HEK293T (cell line): ENCODE measurements around the gene ECM2.

Experiments
- ARNT ChIP-seq: fragments of 450-650 bp; IDR thresholded peaks from 2 replicates; pipeline ENCODE4 v1.6.1; 2017; ENCODE audit warnings: mild to moderate bottlenecking
- BHLHE40 ChIP-seq: fragments of 450-650 bp; IDR thresholded peaks from 2 replicates; pipeline ENCODE4 v1.6.1; 2016; ENCODE audit warnings: mild to moderate bottlenecking, moderate library complexity, borderline replicate concordance
- ELF4 ChIP-seq: fragments of 450-650 bp; IDR thresholded peaks from 2 replicates; pipeline ENCODE4 v1.6.1; 2017; ENCODE audit warnings: antibody characterized with exemption
- FOXA1 ChIP-seq: fragments of 450-650 bp; IDR thresholded peaks from 2 replicates; pipeline ENCODE4 v1.6.1; 2016; ENCODE audit warnings: mild to moderate bottlenecking
- FOXM1 ChIP-seq: fragments of 450-650 bp; IDR thresholded peaks from 2 replicates; pipeline ENCODE4 v1.6.1; 2017; ENCODE audit warnings: mild to moderate bottlenecking, borderline replicate concordance
- HDGF ChIP-seq: fragments of 450-650 bp; IDR thresholded peaks from 2 replicates; pipeline ENCODE4 v1.6.1; 2017; ENCODE audit warnings: antibody characterized with exemption, borderline replicate concordance
- L3MBTL2 ChIP-seq: fragments of 450-650 bp; conservative IDR thresholded peaks from 2 replicates; pipeline ENCODE4 v1.6.1; 2016; ENCODE audit warnings: mild to moderate bottlenecking
- LEF1 ChIP-seq: fragments of 450-650 bp; IDR thresholded peaks from 2 replicates; pipeline ENCODE4 v1.6.1; 2017; ENCODE audit warnings: mild to moderate bottlenecking, borderline replicate concordance
- SP1 ChIP-seq: fragments of 450-650 bp; IDR thresholded peaks from 2 replicates; pipeline ENCODE4 v1.6.1; 2017
- SUZ12 ChIP-seq: fragments of 450-650 bp; IDR thresholded peaks from 2 replicates; pipeline ENCODE4 v1.6.1; 2016; ENCODE audit warnings: mild to moderate bottlenecking
- TARDBP ChIP-seq: fragments of 450-650 bp; IDR thresholded peaks from 2 replicates; pipeline ENCODE4 v1.6.1; 2016

- no peak for TF ChIP-seq FOXA1
- TF ChIP-seq FOXM1, result no peak
- no peak for TF ChIP-seq BHLHE40
- no peak for TF ChIP-seq LEF1
- no peak for TF ChIP-seq SP1
- TF ChIP-seq ARNT, result no peak
- TF ChIP-seq HDGF, result no peak
- no peak for TF ChIP-seq L3MBTL2
- no peak for TF ChIP-seq TARDBP
- no peak for TF ChIP-seq ELF4
- TF ChIP-seq SUZ12, result no peak
Measured at GRCh38 chr9:92496396-92497176, 39.2 kb downstream of the ECM2 start.
